H9 (cell line): ENCODE measurements around the gene OPHN1. TPM values are rescaled to one million over a fixed set of nuclear protein-coding genes. Genes with fewer than 3 reads are reported as not detected.

Source experiments
- DNase-seq: peaks from one replicate; pipeline ENCODE4 v3.0.0-alpha.2; 2017
- H2AFZ ChIP-seq: one replicate; pipeline ENCODE4 v1.6.1; 2013; ENCODE audit warnings: mild to moderate bottlenecking, low read length, control low read depth, moderate library complexity
- H2AK5ac ChIP-seq: 2 replicates; pipeline ENCODE4 v1.6.1; 2013; ENCODE audit warnings: low read length, control low read depth, mixed read lengths; ENCODE audit not compliant: insufficient read length
- H2BK120ac ChIP-seq: one replicate; pipeline ENCODE4 v1.6.1; 2013; ENCODE audit warnings: low read depth, mild to moderate bottlenecking, low read length, control low read depth, inconsistent platforms; ENCODE audit not compliant: poor library complexity, severe bottlenecking
- H2BK12ac ChIP-seq: 2 replicates; pipeline ENCODE4 v1.6.1; 2013; ENCODE audit warnings: low read length, control low read depth, mixed read lengths, low read depth; ENCODE audit not compliant: insufficient read length
- H2BK15ac ChIP-seq: 2 replicates; pipeline ENCODE4 v1.6.1; 2013; ENCODE audit warnings: low read depth, low read length, control low read depth
- H2BK20ac ChIP-seq: one replicate; pipeline ENCODE4 v1.6.1; 2013; ENCODE audit warnings: low read depth, mild to moderate bottlenecking, low read length, control low read depth, inconsistent platforms; ENCODE audit not compliant: poor library complexity, severe bottlenecking
- H2BK5ac ChIP-seq: 2 replicates; pipeline ENCODE4 v1.6.1; 2013; ENCODE audit warnings: low read length, control low read depth, mixed read lengths; ENCODE audit not compliant: insufficient read length
- H3K14ac ChIP-seq: 2 replicates; pipeline ENCODE4 v1.6.1; 2013; ENCODE audit warnings: low read length, control low read depth; ENCODE audit not compliant: insufficient read depth
- H3K18ac ChIP-seq: 2 replicates; pipeline ENCODE4 v1.6.1; 2013; ENCODE audit warnings: low read depth, mild to moderate bottlenecking, mixed read lengths, low read length, control low read depth; ENCODE audit not compliant: insufficient read length
- H3K23ac ChIP-seq: 2 replicates; pipeline ENCODE4 v1.6.1; 2013; ENCODE audit warnings: low read length, control low read depth, mixed read lengths, low read depth; ENCODE audit not compliant: insufficient read length
- H3K23me2 ChIP-seq: 2 replicates; pipeline ENCODE4 v1.6.1; 2013; ENCODE audit warnings: low read depth, mild to moderate bottlenecking, mixed read lengths, low read length, control low read depth; ENCODE audit not compliant: insufficient read length, poor library complexity, severe bottlenecking
- H3K27ac ChIP-seq: 2 replicates; pipeline ENCODE4 v1.5.1; 2013; ENCODE audit warnings: low read length, control low read depth, mixed read lengths, low read depth; ENCODE audit not compliant: insufficient read length
- H3K27me3 ChIP-seq: 2 replicates; pipeline ENCODE4 v1.6.1; 2013; ENCODE audit warnings: low read length, control low read depth, inconsistent platforms; ENCODE audit not compliant: insufficient read depth
- H3K4ac ChIP-seq: 2 replicates; pipeline ENCODE4 v1.6.1; 2013; ENCODE audit warnings: low read depth, mild to moderate bottlenecking, control low read depth, inconsistent platforms, low read length, moderate library complexity
- H3K4me1 ChIP-seq: 2 replicates; pipeline ENCODE4 v1.6.1; 2013; ENCODE audit warnings: low read length, control low read depth, inconsistent platforms; ENCODE audit not compliant: insufficient read depth
- H3K4me2 ChIP-seq: 2 replicates; pipeline ENCODE4 v1.6.1; 2013; ENCODE audit warnings: low read length, control low read depth, mixed read lengths; ENCODE audit not compliant: insufficient read length, insufficient read depth
- H3K56ac ChIP-seq: 2 replicates; pipeline ENCODE4 v1.6.1; 2013; ENCODE audit warnings: low read depth, mild to moderate bottlenecking, mixed read lengths, low read length, control low read depth; ENCODE audit not compliant: insufficient read length
- H3K79me1 ChIP-seq: 2 replicates; pipeline ENCODE4 v1.6.1; 2013; ENCODE audit warnings: low read depth, mild to moderate bottlenecking, moderate library complexity, low read length, control low read depth, inconsistent platforms; ENCODE audit not compliant: insufficient read depth, poor library complexity, severe bottlenecking
- H3K79me2 ChIP-seq: 2 replicates; pipeline ENCODE4 v1.6.1; 2013; ENCODE audit warnings: low read length, control low read depth, inconsistent platforms; ENCODE audit not compliant: insufficient read depth
- H3K9ac ChIP-seq: 2 replicates; pipeline ENCODE4 v1.6.1; 2013; ENCODE audit warnings: low read length, control low read depth, mixed read lengths; ENCODE audit not compliant: insufficient read length; ENCODE audit errors: extremely low read depth
- H3K9me3 ChIP-seq: one replicate; pipeline ENCODE4 v1.6.1; 2013; ENCODE audit warnings: low read depth, low read length, inconsistent platforms; ENCODE audit not compliant: control insufficient read depth
- H3T11ph ChIP-seq: one replicate; pipeline ENCODE4 v1.6.1; 2013; ENCODE audit warnings: mild to moderate bottlenecking, low read length, control low read depth, inconsistent platforms
- H4K20me1 ChIP-seq: one replicate; pipeline ENCODE4 v1.6.1; 2013; ENCODE audit not compliant: control insufficient read depth, insufficient read length, insufficient read depth
- H4K5ac ChIP-seq: 2 replicates; pipeline ENCODE4 v1.6.1; 2013; ENCODE audit warnings: low read depth, mild to moderate bottlenecking, mixed read lengths, low read length, control low read depth; ENCODE audit not compliant: insufficient read length
- H4K8ac ChIP-seq: replicated peaks from 2 replicates; pipeline ENCODE4 v1.6.1; 2013; ENCODE audit warnings: low read length, control low read depth, mixed read lengths, low read depth; ENCODE audit not compliant: insufficient read length
- H4K91ac ChIP-seq: 2 replicates; pipeline ENCODE4 v1.6.1; 2013; ENCODE audit warnings: low read depth, mild to moderate bottlenecking, moderate library complexity, mixed read lengths, low read length, control low read depth; ENCODE audit not compliant: insufficient read length
- H3K27ac Mint-ChIP-seq, 3 experiments: 2 replicates in 2 of 3; 3 replicates in 1 of 3; pipeline ENCODE4 v1.8.0; 2020 to 2021; ENCODE audit warnings: mixed read lengths in 3 of 3, mild to moderate bottlenecking in 1 of 3, moderate library complexity in 1 of 3
- H3K27me3 Mint-ChIP-seq: 2 replicates; pipeline ENCODE4 v1.8.0; 2021; ENCODE audit warnings: low read depth, mild to moderate bottlenecking, moderate library complexity, mixed read lengths
- H3K36me3 Mint-ChIP-seq, 3 experiments: 2 replicates in 2 of 3; 3 replicates in 1 of 3; pipeline ENCODE4 v1.8.0; 2020 to 2021; ENCODE audit warnings: low read depth in 3 of 3, mixed read lengths in 3 of 3; ENCODE audit not compliant: insufficient read depth in 1 of 3
- H3K4me1 Mint-ChIP-seq, 2 experiments: 2 replicates each; pipeline ENCODE4 v1.8.0; 2020; ENCODE audit warnings: mixed read lengths in 2 of 2
- H3K4me3 Mint-ChIP-seq, 2 experiments: 2 replicates in 1 of 2; 3 replicates in 1 of 2; pipeline ENCODE4 v1.8.0; 2020 to 2021; ENCODE audit warnings: mild to moderate bottlenecking in 2 of 2, mixed read lengths in 2 of 2, moderate library complexity in 1 of 2
- H3K9me3 Mint-ChIP-seq, 2 experiments: 2 replicates in 1 of 2; 3 replicates in 1 of 2; pipeline ENCODE4 v1.8.0; 2020; ENCODE audit warnings: mild to moderate bottlenecking in 2 of 2, mixed read lengths in 2 of 2, moderate library complexity in 1 of 2
- WGBS: extraction: QIAGEN DNeasy Blood & Tissue Kit; methylation state at CpG from one replicate; pipeline ENCODE4 v1.1.7; 2013; ENCODE audit warnings: missing lambda C conversion rate, low lambda C conversion rate, mixed read lengths; ENCODE audit not compliant: insufficient read length; ENCODE audit errors: extremely low coverage; 5-methylcytosine and 5-hydroxymethylcytosine counted together
- total RNA-seq: library from RNA; stranded (reverse); gene quantifications from 2 replicates; pipeline ENCODE4 v1.2.1, GENCODE V29; 2021
- TF ChIP-seq, protein P1 (sequence below): fragments of 200-600 bp; sonication (generic); conservative IDR thresholded peaks from 3 replicates; pipeline ENCODE4 v1.8.0; 2021; ENCODE audit warnings: antibody characterized with exemption, mild to moderate bottlenecking

The OPHN1 gene
- total RNA-seq, 1 experiment from 2014 or later = 1.5 TPM

DNA sequence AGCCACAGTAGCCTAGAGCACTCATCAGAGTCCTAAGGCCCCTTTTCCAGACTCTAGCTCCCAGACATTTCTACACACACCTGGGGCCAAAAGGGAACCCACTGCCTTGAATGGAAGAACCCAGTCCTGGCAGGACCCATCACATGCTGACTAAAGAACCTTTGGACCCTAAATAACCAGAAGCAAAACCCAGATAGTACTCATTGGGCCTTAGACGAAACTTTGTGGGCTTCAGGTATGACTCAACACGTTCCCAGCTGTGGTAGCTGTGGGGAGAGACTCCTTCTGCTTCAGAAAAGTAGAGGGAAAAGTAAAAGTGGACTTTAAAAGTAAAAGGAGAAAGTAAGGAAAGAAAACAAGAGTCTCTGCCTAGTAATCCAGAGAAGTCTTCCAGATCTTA is 311.5 kb downstream of the OPHN1 start:
- WGBS = no CpG with 5 or more reads among the region's 2 CpGs
- no peak overlapping the region for H3K14ac ChIP-seq

More for the DNA sequence above, 311.5 kb downstream of the OPHN1 start:
- peaks cover 20% of the 10 kb centered on the region for H3K9me3 ChIP-seq
- H3K27me3 Mint-ChIP-seq = no peaks in the 10 kb centered on the region
- no peak overlapping the region for H3K27ac ChIP-seq
- no peak overlapping the region for H4K8ac ChIP-seq
- no peak overlapping the region for H2BK20ac ChIP-seq
- H2AFZ ChIP-seq = no peak overlapping the region
- H2BK5ac ChIP-seq = no peak overlapping the region
- no peaks in the 10 kb centered on the region for H3K79me2 ChIP-seq
- H3K23ac ChIP-seq = no peak overlapping the region
- H3K4me1 Mint-ChIP-seq = peaks cover 3 to 9% of the 10 kb centered on the region in 2 experiments; a peak in 3 of 4 replicates
- H2AK5ac ChIP-seq = no peak overlapping the region
- H4K5ac ChIP-seq = no peak overlapping the region
- H3K4ac ChIP-seq = no peak overlapping the region
- H3K4me3 Mint-ChIP-seq = no peak overlapping the region
- H3K36me3 Mint-ChIP-seq = no peaks in the 10 kb centered on the region; a peak in 1 of 7 replicates
- no peak overlapping the region for H3K4me2 ChIP-seq
- no peaks in the 10 kb centered on the region for H3K27me3 ChIP-seq
- no peaks in the 10 kb centered on the region for H3K23me2 ChIP-seq
- no peak overlapping the region for H3K56ac ChIP-seq
- TF ChIP-seq, protein P1, sequence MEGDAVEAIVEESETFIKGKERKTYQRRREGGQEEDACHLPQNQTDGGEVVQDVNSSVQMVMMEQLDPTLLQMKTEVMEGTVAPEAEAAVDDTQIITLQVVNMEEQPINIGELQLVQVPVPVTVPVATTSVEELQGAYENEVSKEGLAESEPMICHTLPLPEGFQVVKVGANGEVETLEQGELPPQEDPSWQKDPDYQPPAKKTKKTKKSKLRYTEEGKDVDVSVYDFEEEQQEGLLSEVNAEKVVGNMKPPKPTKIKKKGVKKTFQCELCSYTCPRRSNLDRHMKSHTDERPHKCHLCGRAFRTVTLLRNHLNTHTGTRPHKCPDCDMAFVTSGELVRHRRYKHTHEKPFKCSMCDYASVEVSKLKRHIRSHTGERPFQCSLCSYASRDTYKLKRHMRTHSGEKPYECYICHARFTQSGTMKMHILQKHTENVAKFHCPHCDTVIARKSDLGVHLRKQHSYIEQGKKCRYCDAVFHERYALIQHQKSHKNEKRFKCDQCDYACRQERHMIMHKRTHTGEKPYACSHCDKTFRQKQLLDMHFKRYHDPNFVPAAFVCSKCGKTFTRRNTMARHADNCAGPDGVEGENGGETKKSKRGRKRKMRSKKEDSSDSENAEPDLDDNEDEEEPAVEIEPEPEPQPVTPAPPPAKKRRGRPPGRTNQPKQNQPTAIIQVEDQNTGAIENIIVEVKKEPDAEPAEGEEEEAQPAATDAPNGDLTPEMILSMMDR = no peak
- no peak overlapping the region for H2BK12ac ChIP-seq
- H3K9me3 Mint-ChIP-seq = peaks cover 21 to 24% of the 10 kb centered on the region in 2 experiments
- H3K9ac ChIP-seq = no peak overlapping the region
- H3T11ph ChIP-seq = no peak overlapping the region
- no peak overlapping the region for H2BK15ac ChIP-seq
- no peak overlapping the region for H2BK120ac ChIP-seq
- H3K4me1 ChIP-seq = no peaks in the 10 kb centered on the region
- no peak overlapping the region for H3K27ac Mint-ChIP-seq
- DNase-seq = no peak
- no peak overlapping the region for H3K18ac ChIP-seq
- H3K79me1 ChIP-seq = no peaks in the 10 kb centered on the region
- no peaks in the 10 kb centered on the region for H4K20me1 ChIP-seq
- no peak overlapping the region for H4K91ac ChIP-seq
